ENCODE data around the gene FSHR. TPM values are rescaled to one million over a fixed set of nuclear protein-coding genes. Genes with fewer than 3 reads are reported as not detected.

The FSHR gene
- total and polyA plus RNA-seq, 2 of the 4 experiments (the other 2 are of a cell fraction), result not detected

- no peak overlapping the region for H2BK120ac ChIP-seq (ENCODE audit: low read depth, low read length)
- H3K14ac ChIP-seq (replicated peaks; ENCODE audit: low read depth, low read length), result no peak overlapping the region
- intact Hi-C loops (cut with micrococcal nuclease) (no loop called here), in situ Hi-C loops (cut with MboI; ENCODE audit: low sequenced_read_pairs) (no loop called here), dilution Hi-C loops (cut with HindIII; ENCODE audit: low sequenced_read_pairs, unreplicated experiment) (no loop called here)
- no peak overlapping the region for H2AK9ac ChIP-seq (replicated peaks; ENCODE audit: low read depth, low read length, poor library complexity)
- no peak overlapping the region for H3K4ac ChIP-seq (ENCODE audit: low read depth, low read length)
- no peak overlapping the region for H3K23ac ChIP-seq (ENCODE audit: low read depth, low read length)
- 0 out of 2 replicates have a peak, but pooled peaks cover 2% of the 10 kb centered on the region for H3K9me3 ChIP-seq (ENCODE audit: control insufficient read depth, insufficient read depth, low read length)
- H3K56ac ChIP-seq (ENCODE audit: extremely low read depth, insufficient read depth, low read length), result no peak overlapping the region
- H3K27ac ChIP-seq (ENCODE audit: insufficient read depth, low read length), result no peak overlapping the region
- no peak overlapping the region for H3K4me2 ChIP-seq (ENCODE audit: low read depth, low read length)
- no peaks in the 10 kb centered on the region for H4K20me1 ChIP-seq (ENCODE audit: insufficient read depth, low read length)
- TF ChIP-seq ELK1 (IDR thresholded peaks at IDR 0.05; ENCODE audit: borderline replicate concordance, low read depth, low read length) (no peak), BHLHE40 (IDR thresholded peaks at IDR 0.05; ENCODE audit: low read depth, low read length) (no peak), CEBPB (IDR thresholded peaks at IDR 0.05; ENCODE audit: low read depth, low read length) (no peak), POLR2A (IDR thresholded peaks at IDR 0.05; ENCODE audit: low read depth, low read length) (no peak), RCOR1 (IDR thresholded peaks at IDR 0.05; ENCODE audit: insufficient replicate concordance, low read length) (no peak), CHD1 (IDR thresholded peaks at IDR 0.05; ENCODE audit: low read depth, low read length) (no peak), MXI1 (IDR thresholded peaks at IDR 0.05; ENCODE audit: borderline replicate concordance, low read depth, low read length) (no peak), MAZ (IDR thresholded peaks at IDR 0.05; ENCODE audit: borderline replicate concordance, low read depth, low read length) (no peak), NFE2L2 (IDR thresholded peaks at IDR 0.05; ENCODE audit: low read depth, low read length) (no peak), FOS (IDR thresholded peaks at IDR 0.05; ENCODE audit: low read depth, low read length) (no peak), CTCF (conservative IDR thresholded peaks at IDR 0.05; ENCODE audit: low read depth, low read length) (no peak)
- no peaks in the 10 kb centered on the region for H3K9me1 ChIP-seq (ENCODE audit: insufficient read depth, low read length)
- no peak overlapping the region for H4K5ac ChIP-seq (ENCODE audit: low read depth, low read length)
- CTCF ChIA-PET, result no interaction called here
- H4K8ac ChIP-seq (ENCODE audit: low read depth in 2 of 2, low read length in 2 of 2), result no peak overlapping the region
- no peak overlapping the region for H3K9ac ChIP-seq (ENCODE audit: low read depth, low read length)
- DNase-seq (no peak), ATAC-seq (ENCODE audit: low read depth) (no peak)
- no peaks in the 10 kb centered on the region for H3K4me1 ChIP-seq (ENCODE audit: control insufficient read depth, insufficient read depth, low read length)
- BruUV-seq (replicated peaks), result no TSS peak
- no peak overlapping the region for H3K18ac ChIP-seq (ENCODE audit: low read depth, low read length)
- H3K27me3 ChIP-seq (ENCODE audit: control insufficient read depth, insufficient read depth, low read length), result no peaks in the 10 kb centered on the region
- POLR2A ChIA-PET (ENCODE audit: unreplicated experiment), result no interaction called here
- H2BK5ac ChIP-seq (ENCODE audit: low read depth, low read length, poor library complexity, severe bottlenecking), result no peak overlapping the region
- H3K79me1 ChIP-seq (ENCODE audit: low read depth in 1 of 2, low read length in 2 of 2), result no peaks in the 10 kb centered on the region
- no CpG with 5 or more reads among the region's 2 CpGs for WGBS, 2 experiments (ENCODE audit: extremely low coverage in 2 of 2, insufficient read length in 1 of 2)
- no peak overlapping the region for H3K4me3 ChIP-seq (ENCODE audit: insufficient read depth, low read depth, low read length)
- H2BK15ac ChIP-seq (ENCODE audit: low read depth, low read length), result no peak overlapping the region
- no peak overlapping the region for H2AK5ac ChIP-seq (ENCODE audit: low read depth, low read length)
- H4K91ac ChIP-seq (ENCODE audit: insufficient read depth, low read depth, low read length), result no peak overlapping the region
- no peak overlapping the region for H2BK20ac ChIP-seq (ENCODE audit: low read depth, low read length)
- H3K36me3 ChIP-seq (ENCODE audit: control insufficient read depth, insufficient read depth, low read length), result no peaks in the 10 kb centered on the region
- no peak overlapping the region for H2AFZ ChIP-seq (replicated peaks; ENCODE audit: low read length, poor library complexity)
Measured at GRCh38 chr2:49070716-49071115, 83.6 kb downstream of the FSHR start.

Data from IMR-90 (cell line).